ENCODE results near the gene CCL3. TPM values are rescaled to one million over a fixed set of nuclear protein-coding genes. Genes with fewer than 3 reads are reported as not detected.
"Not testable (repeated sequence)": the region's sequence is repeated elsewhere in the genome, so short reads cannot be mapped to it uniquely, and the experiment has no call there.

Gene CCL3
- total and polyA plus RNA-seq, 2 of the 4 experiments (the other 2 are of a cell fraction): not detected

DNA sequence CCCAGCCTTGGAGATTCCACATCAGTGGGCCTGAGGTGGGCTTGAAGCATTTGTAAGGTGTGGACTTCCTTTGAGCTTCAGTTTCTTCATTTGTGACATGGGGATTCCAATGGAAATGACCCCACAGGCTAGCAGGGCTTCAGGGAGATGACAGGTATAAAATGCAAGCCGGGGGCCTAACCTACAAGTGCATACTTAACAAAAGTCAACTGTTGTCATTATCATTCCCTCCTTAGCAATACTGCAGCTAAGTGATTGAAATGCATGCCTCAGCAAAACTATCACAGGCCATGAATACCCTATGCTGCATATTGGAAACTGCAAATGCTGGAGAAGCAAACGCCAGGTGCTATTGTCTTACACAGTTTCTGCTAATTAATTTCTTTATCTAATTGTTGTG lies 33.5 kb upstream of the CCL3 start:
- CTCF ChIA-PET: interaction anchor here (1.3 kb wide), 1 partner anchor 12 kb away, joined by 4 read pairs; no protein-coding TSS in a partner anchor
- Histone ChIP-seq H3K4me3 (ENCODE audit: insufficient read depth, low read depth, low read length) (no peak overlapping the region), H2AFZ (replicated peaks; ENCODE audit: low read length, poor library complexity) (no peak overlapping the region), H3K79me1 (ENCODE audit: low read depth in 1 of 2, low read length in 2 of 2) (no peaks in the 10 kb centered on the region), H3K27me3 (ENCODE audit: control insufficient read depth, insufficient read depth, low read length) (no peaks in the 10 kb centered on the region), H4K91ac (ENCODE audit: insufficient read depth, low read depth, low read length) (no peak overlapping the region), H3K4me1 (ENCODE audit: control insufficient read depth, insufficient read depth, low read length) (no peaks in the 10 kb centered on the region), H2BK20ac (ENCODE audit: low read depth, low read length) (no peak overlapping the region), H3K4ac (ENCODE audit: low read depth, low read length) (no peak overlapping the region), H2BK15ac (ENCODE audit: low read depth, low read length) (no peak overlapping the region), H3K56ac (ENCODE audit: extremely low read depth, insufficient read depth, low read length) (no peak overlapping the region), H3K9ac (ENCODE audit: low read depth, low read length) (no peak overlapping the region), H4K8ac (ENCODE audit: low read depth in 2 of 2, low read length in 2 of 2) (no peak overlapping the region), H2BK5ac (ENCODE audit: low read depth, low read length, poor library complexity, severe bottlenecking) (no peak overlapping the region), H3K9me1 (ENCODE audit: insufficient read depth, low read length) (no peaks in the 10 kb centered on the region), H3K36me3 (ENCODE audit: control insufficient read depth, insufficient read depth, low read length) (no peaks in the 10 kb centered on the region), H4K20me1 (ENCODE audit: insufficient read depth, low read length) (no peaks in the 10 kb centered on the region), H2BK120ac (ENCODE audit: low read depth, low read length) (no peak overlapping the region), H2AK5ac (ENCODE audit: low read depth, low read length) (no peak overlapping the region), H3K18ac (ENCODE audit: low read depth, low read length) (no peak overlapping the region), H3K23ac (ENCODE audit: low read depth, low read length) (no peak overlapping the region), H3K9me3 (ENCODE audit: control insufficient read depth, insufficient read depth, low read length) (peaks cover 4% of the 10 kb centered on the region; the same call in 1 of the 2 replicates), H4K5ac (ENCODE audit: low read depth, low read length) (no peak overlapping the region), H2AK9ac (replicated peaks; ENCODE audit: low read depth, low read length, poor library complexity) (no peak overlapping the region), H3K4me2 (ENCODE audit: low read depth, low read length) (no peak overlapping the region), H3K27ac (ENCODE audit: insufficient read depth, low read length) (no peak overlapping the region), H3K14ac (replicated peaks; ENCODE audit: low read depth, low read length) (no peak overlapping the region)
- ATAC-seq (ENCODE audit: low read depth) (no peak), DNase-seq (no peak)
- WGBS, 2 experiments (ENCODE audit: extremely low coverage in 2 of 2, insufficient read length in 1 of 2): 40% methylated on average over 1 of the region's 2 CpGs; no CpG with 5 or more reads in 1 of the 2 experiments
- TF ChIP-seq RCOR1 (IDR thresholded peaks at IDR 0.05; ENCODE audit: insufficient replicate concordance, low read length) (no peak), MAFK (IDR thresholded peaks at IDR 0.05; ENCODE audit: low read depth, low read length) (peak; percentile 42; the same call in 1 of the 2 replicates)
- intact Hi-C loops (cut with micrococcal nuclease): no loop called here
- dilution Hi-C loops (cut with HindIII; ENCODE audit: low sequenced_read_pairs, unreplicated experiment): no loop called here
- POLR2A ChIA-PET (ENCODE audit: unreplicated experiment): no interaction called here
- in situ Hi-C loops (cut with MboI; ENCODE audit: low sequenced_read_pairs): no loop called here
- no TSS peak for BruUV-seq (replicated peaks)

DNA sequence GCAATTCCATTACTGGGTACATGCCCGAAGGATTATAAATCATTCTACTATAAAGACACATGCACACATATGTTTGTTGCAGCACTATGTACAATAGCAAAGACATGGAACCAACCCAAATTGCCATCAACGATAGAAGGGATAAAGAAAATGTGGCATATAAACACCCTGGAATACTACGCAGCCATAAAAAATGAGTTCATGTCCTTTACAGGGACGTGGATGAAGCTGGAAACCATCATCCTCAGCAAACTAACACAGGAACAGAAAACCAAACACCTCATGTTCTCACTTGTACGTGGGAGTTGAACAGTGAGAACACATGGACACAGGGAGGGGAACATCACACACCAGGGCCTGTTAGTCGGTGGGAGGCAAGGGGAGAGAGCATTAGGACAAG lies 31.2 kb upstream of the CCL3 start:
- H3K18ac ChIP-seq (ENCODE audit: low read depth, low read length); H2AK9ac ChIP-seq (replicated peaks; ENCODE audit: low read depth, low read length, poor library complexity); H3K27ac ChIP-seq (ENCODE audit: insufficient read depth, low read length); H2BK15ac ChIP-seq (ENCODE audit: low read depth, low read length); H4K5ac ChIP-seq (ENCODE audit: low read depth, low read length); H3K4me2 ChIP-seq (ENCODE audit: low read depth, low read length); H3K9me1 ChIP-seq (ENCODE audit: insufficient read depth, low read length); H4K20me1 ChIP-seq (ENCODE audit: insufficient read depth, low read length); POLR2A ChIA-PET (ENCODE audit: unreplicated experiment); in situ Hi-C loops (cut with MboI; ENCODE audit: low sequenced_read_pairs); H3K79me1 ChIP-seq (ENCODE audit: low read depth in 1 of 2, low read length in 2 of 2); H3K23ac ChIP-seq (ENCODE audit: low read depth, low read length); H3K36me3 ChIP-seq (ENCODE audit: control insufficient read depth, insufficient read depth, low read length); H2AK5ac ChIP-seq (ENCODE audit: low read depth, low read length); H3K4me3 ChIP-seq (ENCODE audit: insufficient read depth, low read depth, low read length); H2BK120ac ChIP-seq (ENCODE audit: low read depth, low read length); DNase-seq; H3K56ac ChIP-seq (ENCODE audit: extremely low read depth, insufficient read depth, low read length); H3K9me3 ChIP-seq (ENCODE audit: control insufficient read depth, insufficient read depth, low read length); H3K4me1 ChIP-seq (ENCODE audit: control insufficient read depth, insufficient read depth, low read length); H4K8ac ChIP-seq (ENCODE audit: low read depth in 2 of 2, low read length in 2 of 2); H4K91ac ChIP-seq (ENCODE audit: insufficient read depth, low read depth, low read length); BruUV-seq (replicated peaks); intact Hi-C loops (cut with micrococcal nuclease); H3K4ac ChIP-seq (ENCODE audit: low read depth, low read length); H3K9ac ChIP-seq (ENCODE audit: low read depth, low read length); dilution Hi-C loops (cut with HindIII; ENCODE audit: low sequenced_read_pairs, unreplicated experiment); ATAC-seq (ENCODE audit: low read depth); H2BK5ac ChIP-seq (ENCODE audit: low read depth, low read length, poor library complexity, severe bottlenecking); H3K14ac ChIP-seq (replicated peaks; ENCODE audit: low read depth, low read length); CTCF ChIA-PET; H3K27me3 ChIP-seq (ENCODE audit: control insufficient read depth, insufficient read depth, low read length); H2BK20ac ChIP-seq (ENCODE audit: low read depth, low read length); H2AFZ ChIP-seq (replicated peaks; ENCODE audit: low read length, poor library complexity): not testable (repeated sequence)
- WGBS, 2 experiments (ENCODE audit: extremely low coverage in 2 of 2, insufficient read length in 1 of 2): no CpG with 5 or more reads among the region's 6 CpGs
